ENCODE data around the gene HIPK2. TPM values are rescaled to one million over a fixed set of nuclear protein-coding genes. Genes with fewer than 3 reads are reported as not detected.

The HIPK2 gene
- total and polyA plus RNA-seq, 2 of the 4 experiments (the other 2 are of a cell fraction): 22.0 to 27.1 TPM

- WGBS, 2 experiments (ENCODE audit: extremely low coverage in 2 of 2, insufficient read length in 1 of 2): 87% methylated on average over 3 of the region's 5 CpGs; no CpG with 5 or more reads in 1 of the 2 experiments
Measured at GRCh38 chr7:139703487-139704307, 74.1 kb downstream of the HIPK2 start.

More at GRCh38 chr7:139703487-139704307, 74.1 kb downstream of the HIPK2 start:
- Histone ChIP-seq H3K4me1 (ENCODE audit: control insufficient read depth, insufficient read depth, low read length) (peaks cover 29% of the 10 kb centered on the region), H4K20me1 (ENCODE audit: insufficient read depth, low read length) (peaks cover 98% of the 10 kb centered on the region), H2BK5ac (ENCODE audit: low read depth, low read length, poor library complexity, severe bottlenecking) (peak overlapping the region; percentile 74), H3K14ac (replicated peaks; ENCODE audit: low read depth, low read length) (0 out of 2 replicates have a peak overlapping the region, but pooled peaks have one; percentile 46), H3K9ac (ENCODE audit: low read depth, low read length) (no peak overlapping the region), H3K36me3 (ENCODE audit: control insufficient read depth, insufficient read depth, low read length) (peaks cover 77% of the 10 kb centered on the region), H3K18ac (ENCODE audit: low read depth, low read length) (no peak overlapping the region; the same call in 1 of the 2 replicates), H2AK9ac (replicated peaks; ENCODE audit: low read depth, low read length, poor library complexity) (no peak overlapping the region), H3K79me1 (ENCODE audit: low read depth in 1 of 2, low read length in 2 of 2) (peaks cover 75 to 99% of the 10 kb centered on the region in 2 experiments), H4K91ac (ENCODE audit: insufficient read depth, low read depth, low read length) (no peak overlapping the region), H3K9me1 (ENCODE audit: insufficient read depth, low read length) (peaks cover 75% of the 10 kb centered on the region), H4K5ac (ENCODE audit: low read depth, low read length) (no peak overlapping the region), H3K56ac (ENCODE audit: extremely low read depth, insufficient read depth, low read length) (no peak overlapping the region), H3K23ac (ENCODE audit: low read depth, low read length) (peak overlapping the region; percentile 54; the same call in 1 of the 2 replicates), H4K8ac (ENCODE audit: low read depth in 2 of 2, low read length in 2 of 2) (peak overlapping the region in 1 of 2 experiments; percentile 46; a peak in 1 of 4 replicates), H3K4me3 (ENCODE audit: insufficient read depth, low read depth, low read length) (no peak overlapping the region), H3K9me3 (ENCODE audit: control insufficient read depth, insufficient read depth, low read length) (no peaks in the 10 kb centered on the region), H2AK5ac (ENCODE audit: low read depth, low read length) (peak overlapping the region; percentile 56; the same call in 1 of the 2 replicates), H2BK120ac (ENCODE audit: low read depth, low read length) (no peak overlapping the region), H2BK20ac (ENCODE audit: low read depth, low read length) (no peak overlapping the region), H2AFZ (replicated peaks; ENCODE audit: low read length, poor library complexity) (no peak overlapping the region), H3K4me2 (ENCODE audit: low read depth, low read length) (no peak overlapping the region), H3K27ac (ENCODE audit: insufficient read depth, low read length) (no peak overlapping the region), H3K4ac (ENCODE audit: low read depth, low read length) (0 out of 2 replicates have a peak overlapping the region, but pooled peaks have one; percentile 1), H3K27me3 (ENCODE audit: control insufficient read depth, insufficient read depth, low read length) (no peaks in the 10 kb centered on the region), H2BK15ac (ENCODE audit: low read depth, low read length) (no peak overlapping the region)
- dilution Hi-C loops (cut with HindIII; ENCODE audit: low sequenced_read_pairs, unreplicated experiment) (no loop called here), intact Hi-C loops (cut with micrococcal nuclease) (no loop called here), in situ Hi-C loops (cut with MboI; ENCODE audit: low sequenced_read_pairs) (no loop called here)
- no TSS peak for BruUV-seq (replicated peaks)
- ChIA-PET POLR2A (ENCODE audit: unreplicated experiment) (no interaction called here), CTCF (no interaction called here)
- no peak for ATAC-seq (ENCODE audit: low read depth)
- no peak for DNase-seq
- TF ChIP-seq CTCF (conservative IDR thresholded peaks at IDR 0.05; ENCODE audit: low read depth, low read length) (no peak), ELK1 (IDR thresholded peaks at IDR 0.05; ENCODE audit: borderline replicate concordance, low read depth, low read length) (no peak), BHLHE40 (IDR thresholded peaks at IDR 0.05; ENCODE audit: low read depth, low read length) (no peak), CEBPB (IDR thresholded peaks at IDR 0.05; ENCODE audit: low read depth, low read length) (no peak)

Data from IMR-90 (cell line).